H9 (cell line): ENCODE measurements around the gene SHH. TPM values are rescaled to one million over a fixed set of nuclear protein-coding genes. Genes with fewer than 3 reads are reported as not detected.

Experiments used
- DNase-seq: peaks from one replicate; pipeline ENCODE4 v3.0.0-alpha.2; 2017
- H2AFZ ChIP-seq: one replicate; pipeline ENCODE4 v1.6.1; 2013; ENCODE audit warnings: mild to moderate bottlenecking, low read length, control low read depth, moderate library complexity
- H2AK5ac ChIP-seq: 2 replicates; pipeline ENCODE4 v1.6.1; 2013; ENCODE audit warnings: low read length, control low read depth, mixed read lengths; ENCODE audit not compliant: insufficient read length
- H2BK120ac ChIP-seq: one replicate; pipeline ENCODE4 v1.6.1; 2013; ENCODE audit warnings: low read depth, mild to moderate bottlenecking, low read length, control low read depth, inconsistent platforms; ENCODE audit not compliant: poor library complexity, severe bottlenecking
- H2BK12ac ChIP-seq: 2 replicates; pipeline ENCODE4 v1.6.1; 2013; ENCODE audit warnings: low read length, control low read depth, mixed read lengths, low read depth; ENCODE audit not compliant: insufficient read length
- H2BK15ac ChIP-seq: 2 replicates; pipeline ENCODE4 v1.6.1; 2013; ENCODE audit warnings: low read depth, low read length, control low read depth
- H2BK20ac ChIP-seq: one replicate; pipeline ENCODE4 v1.6.1; 2013; ENCODE audit warnings: low read depth, mild to moderate bottlenecking, low read length, control low read depth, inconsistent platforms; ENCODE audit not compliant: poor library complexity, severe bottlenecking
- H2BK5ac ChIP-seq: 2 replicates; pipeline ENCODE4 v1.6.1; 2013; ENCODE audit warnings: low read length, control low read depth, mixed read lengths; ENCODE audit not compliant: insufficient read length
- H3K14ac ChIP-seq: 2 replicates; pipeline ENCODE4 v1.6.1; 2013; ENCODE audit warnings: low read length, control low read depth; ENCODE audit not compliant: insufficient read depth
- H3K18ac ChIP-seq: 2 replicates; pipeline ENCODE4 v1.6.1; 2013; ENCODE audit warnings: low read depth, mild to moderate bottlenecking, mixed read lengths, low read length, control low read depth; ENCODE audit not compliant: insufficient read length
- H3K23ac ChIP-seq: 2 replicates; pipeline ENCODE4 v1.6.1; 2013; ENCODE audit warnings: low read length, control low read depth, mixed read lengths, low read depth; ENCODE audit not compliant: insufficient read length
- H3K23me2 ChIP-seq: 2 replicates; pipeline ENCODE4 v1.6.1; 2013; ENCODE audit warnings: low read depth, mild to moderate bottlenecking, mixed read lengths, low read length, control low read depth; ENCODE audit not compliant: insufficient read length, poor library complexity, severe bottlenecking
- H3K27ac ChIP-seq: 2 replicates; pipeline ENCODE4 v1.5.1; 2013; ENCODE audit warnings: low read length, control low read depth, mixed read lengths, low read depth; ENCODE audit not compliant: insufficient read length
- H3K27me3 ChIP-seq: 2 replicates; pipeline ENCODE4 v1.6.1; 2013; ENCODE audit warnings: low read length, control low read depth, inconsistent platforms; ENCODE audit not compliant: insufficient read depth
- H3K4ac ChIP-seq: 2 replicates; pipeline ENCODE4 v1.6.1; 2013; ENCODE audit warnings: low read depth, mild to moderate bottlenecking, control low read depth, inconsistent platforms, low read length, moderate library complexity
- H3K4me1 ChIP-seq: 2 replicates; pipeline ENCODE4 v1.6.1; 2013; ENCODE audit warnings: low read length, control low read depth, inconsistent platforms; ENCODE audit not compliant: insufficient read depth
- H3K4me2 ChIP-seq: 2 replicates; pipeline ENCODE4 v1.6.1; 2013; ENCODE audit warnings: low read length, control low read depth, mixed read lengths; ENCODE audit not compliant: insufficient read length, insufficient read depth
- H3K56ac ChIP-seq: 2 replicates; pipeline ENCODE4 v1.6.1; 2013; ENCODE audit warnings: low read depth, mild to moderate bottlenecking, mixed read lengths, low read length, control low read depth; ENCODE audit not compliant: insufficient read length
- H3K79me1 ChIP-seq: 2 replicates; pipeline ENCODE4 v1.6.1; 2013; ENCODE audit warnings: low read depth, mild to moderate bottlenecking, moderate library complexity, low read length, control low read depth, inconsistent platforms; ENCODE audit not compliant: insufficient read depth, poor library complexity, severe bottlenecking
- H3K79me2 ChIP-seq: 2 replicates; pipeline ENCODE4 v1.6.1; 2013; ENCODE audit warnings: low read length, control low read depth, inconsistent platforms; ENCODE audit not compliant: insufficient read depth
- H3K9ac ChIP-seq: 2 replicates; pipeline ENCODE4 v1.6.1; 2013; ENCODE audit warnings: low read length, control low read depth, mixed read lengths; ENCODE audit not compliant: insufficient read length; ENCODE audit errors: extremely low read depth
- H3K9me3 ChIP-seq: one replicate; pipeline ENCODE4 v1.6.1; 2013; ENCODE audit warnings: low read depth, low read length, inconsistent platforms; ENCODE audit not compliant: control insufficient read depth
- H3T11ph ChIP-seq: one replicate; pipeline ENCODE4 v1.6.1; 2013; ENCODE audit warnings: mild to moderate bottlenecking, low read length, control low read depth, inconsistent platforms
- H4K20me1 ChIP-seq: one replicate; pipeline ENCODE4 v1.6.1; 2013; ENCODE audit not compliant: control insufficient read depth, insufficient read length, insufficient read depth
- H4K5ac ChIP-seq: 2 replicates; pipeline ENCODE4 v1.6.1; 2013; ENCODE audit warnings: low read depth, mild to moderate bottlenecking, mixed read lengths, low read length, control low read depth; ENCODE audit not compliant: insufficient read length
- H4K8ac ChIP-seq: replicated peaks from 2 replicates; pipeline ENCODE4 v1.6.1; 2013; ENCODE audit warnings: low read length, control low read depth, mixed read lengths, low read depth; ENCODE audit not compliant: insufficient read length
- H4K91ac ChIP-seq: 2 replicates; pipeline ENCODE4 v1.6.1; 2013; ENCODE audit warnings: low read depth, mild to moderate bottlenecking, moderate library complexity, mixed read lengths, low read length, control low read depth; ENCODE audit not compliant: insufficient read length
- H3K27ac Mint-ChIP-seq, 3 experiments: 2 replicates in 2 of 3; 3 replicates in 1 of 3; pipeline ENCODE4 v1.8.0; 2020 to 2021; ENCODE audit warnings: mixed read lengths in 3 of 3, mild to moderate bottlenecking in 1 of 3, moderate library complexity in 1 of 3
- H3K27me3 Mint-ChIP-seq: 2 replicates; pipeline ENCODE4 v1.8.0; 2021; ENCODE audit warnings: low read depth, mild to moderate bottlenecking, moderate library complexity, mixed read lengths
- H3K36me3 Mint-ChIP-seq, 3 experiments: 2 replicates in 2 of 3; 3 replicates in 1 of 3; pipeline ENCODE4 v1.8.0; 2020 to 2021; ENCODE audit warnings: low read depth in 3 of 3, mixed read lengths in 3 of 3; ENCODE audit not compliant: insufficient read depth in 1 of 3
- H3K4me1 Mint-ChIP-seq, 2 experiments: 2 replicates each; pipeline ENCODE4 v1.8.0; 2020; ENCODE audit warnings: mixed read lengths in 2 of 2
- H3K4me3 Mint-ChIP-seq, 2 experiments: 2 replicates in 1 of 2; 3 replicates in 1 of 2; pipeline ENCODE4 v1.8.0; 2020 to 2021; ENCODE audit warnings: mild to moderate bottlenecking in 2 of 2, mixed read lengths in 2 of 2, moderate library complexity in 1 of 2
- H3K9me3 Mint-ChIP-seq, 2 experiments: 2 replicates in 1 of 2; 3 replicates in 1 of 2; pipeline ENCODE4 v1.8.0; 2020; ENCODE audit warnings: mild to moderate bottlenecking in 2 of 2, mixed read lengths in 2 of 2, moderate library complexity in 1 of 2
- CTCF ChIP-seq: fragments of 200-600 bp; sonication (generic); conservative IDR thresholded peaks from 3 replicates; pipeline ENCODE4 v1.8.0; 2021; ENCODE audit warnings: antibody characterized with exemption, mild to moderate bottlenecking
- WGBS: extraction: QIAGEN DNeasy Blood & Tissue Kit; methylation state at CpG from one replicate; pipeline ENCODE4 v1.1.7; 2013; ENCODE audit warnings: missing lambda C conversion rate, low lambda C conversion rate, mixed read lengths; ENCODE audit not compliant: insufficient read length; ENCODE audit errors: extremely low coverage; 5-methylcytosine and 5-hydroxymethylcytosine counted together
- total RNA-seq: library from RNA; stranded (reverse); gene quantifications from 2 replicates; pipeline ENCODE4 v1.2.1, GENCODE V29; 2021

SHH gene
- total RNA-seq, 1 experiment from 2014 or later, result 0.07 TPM

- DNase-seq, result no peak
- Mint-ChIP-seq H3K36me3 (peaks cover 0 to 3% (median 0%) of the 10 kb centered on the region in 3 experiments; a peak in 1 of 7 replicates), H3K27ac (no peak overlapping the region), H3K27me3 (peaks cover 39% of the 10 kb centered on the region), H3K9me3 (peaks cover 0 to 7% of the 10 kb centered on the region in 2 experiments; a peak in 3 of 5 replicates), H3K4me3 (no peak overlapping the region), H3K4me1 (peaks cover 4% of the 10 kb centered on the region in 2 experiments)
- H3K4me1 ChIP-seq, result no peaks in the 10 kb centered on the region
- H3K9ac ChIP-seq, result no peak overlapping the region
- no peak overlapping the region for H2BK12ac ChIP-seq
- no peak overlapping the region for H2BK20ac ChIP-seq
- no peaks in the 10 kb centered on the region for H3K79me1 ChIP-seq
- H4K20me1 ChIP-seq, result no peaks in the 10 kb centered on the region
- no peaks in the 10 kb centered on the region; the same call in 1 of the 2 replicates for H3K27me3 ChIP-seq
- no peaks in the 10 kb centered on the region for H3K9me3 ChIP-seq
- no peak overlapping the region for H4K5ac ChIP-seq
- H4K8ac ChIP-seq, result no peak overlapping the region
- peaks cover 7% of the 10 kb centered on the region for H3K23me2 ChIP-seq
- no peak for TF ChIP-seq CTCF
- H2BK120ac ChIP-seq, result no peak overlapping the region
- H3K79me2 ChIP-seq, result no peaks in the 10 kb centered on the region
- no peak overlapping the region for H2BK15ac ChIP-seq
- H3K4ac ChIP-seq, result no peak overlapping the region
- WGBS, result 87% methylated on average over 4 of the region's 7 CpGs
- no peak overlapping the region for H4K91ac ChIP-seq
- H3K18ac ChIP-seq, result no peak overlapping the region
- H2AK5ac ChIP-seq, result no peak overlapping the region
- H3T11ph ChIP-seq, result no peak overlapping the region
- H3K27ac ChIP-seq, result no peak overlapping the region
- H3K4me2 ChIP-seq, result no peak overlapping the region
- no peak overlapping the region for H3K23ac ChIP-seq
- no peak overlapping the region for H2BK5ac ChIP-seq
- H2AFZ ChIP-seq, result no peak overlapping the region
- no peak overlapping the region for H3K56ac ChIP-seq
- H3K14ac ChIP-seq, result no peak overlapping the region
Measured at GRCh38 chr7:155791836-155792235, 20.4 kb downstream of the SHH start.
